Retinal pigment epithelial cell (primary cell): ENCODE measurements around the gene GNB1L.

ENCODE experiments used
- DNase-seq: peaks from one replicate; pipeline ENCODE4 v3.0.0-alpha.2; 2010; ENCODE audit warnings: low read depth
- H3K4me3 ChIP-seq: 2 replicates; pipeline ENCODE4 v1.5.1; 2011; ENCODE audit warnings: mild to moderate bottlenecking, low read length, control low read depth, moderate library complexity
- CTCF ChIP-seq: conservative IDR thresholded peaks from 2 replicates; pipeline ENCODE4 v1.5.1; 2011; ENCODE audit warnings: low read depth, low read length, control low read depth, inconsistent platforms

GNB1L gene

DNA sequence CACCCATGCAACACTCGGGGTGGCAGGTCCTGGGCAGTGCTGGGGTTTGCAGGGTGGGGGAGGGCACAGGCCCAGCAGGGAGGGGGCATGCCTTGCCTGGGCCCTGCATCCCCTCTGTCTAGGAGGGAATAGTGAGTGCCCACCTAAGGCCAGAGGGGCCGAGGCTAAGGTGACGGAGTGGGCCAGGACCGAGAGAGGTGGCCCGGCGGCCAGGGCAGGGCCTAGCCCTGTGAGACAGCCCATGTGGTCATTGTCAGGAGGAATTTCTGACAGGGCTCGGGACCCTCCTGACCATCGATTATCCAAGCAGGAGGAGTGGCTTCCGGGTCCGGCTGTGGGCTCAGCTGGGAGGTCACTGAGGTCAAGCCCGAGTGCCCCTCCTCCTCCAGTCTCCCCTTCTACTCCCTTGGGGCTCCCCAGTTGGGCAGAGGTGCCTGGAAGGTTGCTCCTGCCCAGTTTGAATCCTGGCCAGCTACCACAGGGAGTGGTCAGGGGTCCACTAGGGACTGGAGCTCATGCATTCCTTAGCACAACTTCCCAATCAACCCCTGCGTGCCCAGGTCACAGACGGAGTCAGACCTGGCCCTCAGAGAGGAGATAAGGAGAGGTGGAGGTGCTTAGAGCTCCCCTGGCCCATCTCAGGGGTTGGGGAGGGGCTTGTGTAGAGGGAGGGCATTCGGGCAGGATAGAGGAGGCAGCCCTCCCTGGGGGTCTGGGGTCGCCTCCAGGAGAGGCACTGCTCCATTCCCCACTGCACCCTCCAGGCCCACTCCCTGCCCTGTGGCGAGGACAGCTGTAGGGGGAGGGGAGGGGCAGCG lies 116.6 kb downstream of the GNB1L start:
- H3K4me3 ChIP-seq: no peak overlapping the region
- no peak for TF ChIP-seq CTCF
- DNase-seq: no peak

DNA sequence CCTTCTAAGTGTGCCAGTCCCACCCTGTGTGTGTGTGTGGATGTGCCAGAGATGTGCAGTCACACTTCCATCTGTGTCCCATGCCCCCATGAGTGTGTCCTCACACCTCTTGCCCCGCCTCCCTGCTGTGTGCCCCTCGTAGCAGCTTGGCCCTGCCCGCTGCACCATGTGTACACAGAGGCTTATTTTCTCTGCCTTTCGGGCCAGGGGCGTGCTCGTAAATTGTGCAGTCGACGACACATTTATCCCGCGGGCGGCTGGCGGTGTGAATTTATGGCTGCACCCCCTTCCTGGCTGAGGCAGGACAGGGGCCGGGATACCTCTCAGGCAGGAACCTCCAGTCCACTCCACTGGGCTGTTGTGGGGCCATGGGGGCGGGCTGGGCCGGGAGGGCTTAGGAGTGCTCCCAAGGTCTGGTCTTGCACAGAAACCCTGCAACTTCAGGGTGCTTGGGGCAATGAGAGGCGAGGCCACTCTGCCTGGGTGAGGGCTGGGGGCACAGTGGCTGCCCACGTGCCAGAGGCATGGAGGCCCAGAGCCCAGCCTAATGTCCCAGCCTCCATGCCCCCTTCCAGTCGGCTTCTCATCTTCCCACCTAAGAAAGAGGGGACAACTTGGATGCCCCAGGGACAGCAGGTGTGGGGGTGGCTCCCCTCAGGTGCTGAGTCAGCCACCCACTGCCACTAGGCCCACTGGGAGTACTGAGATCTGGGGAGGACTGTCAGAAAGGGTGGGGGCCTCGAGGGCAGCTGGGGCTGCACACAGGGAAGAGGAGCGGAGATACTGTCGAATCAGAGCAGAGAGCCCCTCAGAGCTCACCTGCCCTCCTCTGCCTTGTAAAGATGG lies 118.8 kb downstream of the GNB1L start:
- no peak for DNase-seq
- no peak for TF ChIP-seq CTCF
- no peak overlapping the region for H3K4me3 ChIP-seq

DNA sequence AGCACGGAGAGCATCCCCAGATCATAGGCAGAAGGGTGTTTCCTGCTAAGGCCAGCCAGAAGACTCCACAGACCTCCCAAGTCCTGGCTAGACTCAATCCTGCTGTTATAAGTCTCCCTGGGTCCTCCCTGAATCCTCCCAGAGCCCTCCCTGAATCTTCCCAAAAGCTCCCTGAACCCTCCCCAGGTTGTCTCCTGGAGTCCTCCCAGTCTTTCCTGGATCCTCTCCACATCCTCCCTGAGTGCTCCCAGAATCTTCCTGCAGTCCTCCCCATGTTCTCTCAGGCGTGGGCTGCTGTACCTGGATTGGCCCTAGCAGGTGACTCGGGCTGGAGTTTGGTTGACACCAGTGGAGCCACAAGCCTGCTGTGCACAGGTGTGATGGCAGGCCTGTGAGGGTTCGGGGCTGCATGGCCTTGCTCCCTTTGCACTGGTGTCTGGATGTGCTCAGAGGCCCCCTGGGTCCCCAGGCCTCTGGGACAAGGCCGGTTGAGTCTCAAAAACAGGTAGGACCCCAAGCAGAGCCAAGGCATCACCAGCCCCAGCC lies 119.8 kb downstream of the GNB1L start:
- no peak for TF ChIP-seq CTCF
- no peak overlapping the region for H3K4me3 ChIP-seq
- DNase-seq: no peak

- TF ChIP-seq CTCF: no peak
- H3K4me3 ChIP-seq: no peak overlapping the region
- no peak for DNase-seq
These were observed 120.5 kb downstream of the GNB1L start for GRCh38 chr22:19734163-19734562.

- no peak for TF ChIP-seq CTCF
- H3K4me3 ChIP-seq: no peak overlapping the region
- no peak for DNase-seq
These were observed 120.9 kb downstream of the GNB1L start for GRCh38 chr22:19733755-19734154.
